Measurements from ENCODE around the gene SCAND1.

The SCAND1 gene

DNA sequence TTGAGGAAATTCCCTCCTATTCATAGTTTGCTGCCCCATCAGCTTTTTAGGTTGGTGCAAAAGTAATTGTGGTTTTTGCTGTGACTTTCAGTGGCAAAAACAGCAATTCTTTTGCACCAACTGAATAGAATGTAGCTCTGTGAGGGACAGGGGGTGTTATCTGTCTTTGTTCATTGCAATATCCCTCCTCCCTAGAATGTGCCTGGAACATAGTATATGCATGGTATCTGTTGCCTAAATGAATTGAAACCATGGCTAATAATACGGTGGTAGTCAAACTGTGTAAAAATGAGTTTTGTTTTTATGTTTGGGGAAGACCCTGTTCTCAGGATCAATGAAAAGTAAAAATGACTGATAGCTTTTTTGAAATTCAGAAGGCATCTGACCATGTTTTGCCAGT, 45.1 kb downstream of the SCAND1 start:
- Mint-ChIP-seq H3K27me3 (no peaks in the 10 kb centered on the region), H3K4me3 (no peak overlapping the region), H3K27ac (no peak overlapping the region), H3K4me1 (peaks cover 16% of the 10 kb centered on the region), H3K36me3 (peaks cover 41% of the 10 kb centered on the region), H3K9me3 (no peaks in the 10 kb centered on the region)
- DNase-seq: no peak
- CTCF ChIA-PET: no interaction called here

DNA sequence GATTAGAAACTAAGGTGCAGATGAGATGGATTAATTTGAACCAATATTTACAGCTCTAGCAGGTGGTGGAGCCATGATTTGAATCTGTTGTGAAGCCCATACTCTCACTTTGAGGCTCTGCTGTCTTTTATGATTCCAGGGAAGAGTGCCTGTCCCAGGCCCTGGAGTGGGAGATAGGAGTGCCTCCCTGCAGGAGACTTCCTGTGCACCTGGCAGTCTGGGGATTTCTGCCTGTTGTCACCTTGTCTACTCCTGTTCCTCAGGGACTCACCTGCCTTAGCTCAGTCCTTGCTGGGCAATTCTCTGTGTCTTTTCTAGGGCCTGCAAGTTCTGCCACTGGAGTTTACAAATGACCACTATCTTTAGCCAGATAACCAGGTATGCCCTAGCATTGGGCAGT, 46.3 kb downstream of the SCAND1 start:
- CTCF ChIA-PET: no interaction called here
- Mint-ChIP-seq H3K9me3 (no peaks in the 10 kb centered on the region), H3K4me3 (no peak overlapping the region), H3K27me3 (no peaks in the 10 kb centered on the region), H3K36me3 (peaks cover 35% of the 10 kb centered on the region), H3K4me1 (peaks cover 16% of the 10 kb centered on the region), H3K27ac (no peak overlapping the region)
- DNase-seq: no peak

GRCh38 chr20:35907017-35907701, 47.1 kb downstream of the SCAND1 start:
- peaks cover 16% of the 10 kb centered on the region for H3K4me1 Mint-ChIP-seq
- no peak overlapping the region for H3K4me3 Mint-ChIP-seq
- peaks cover 32% of the 10 kb centered on the region for H3K36me3 Mint-ChIP-seq
- no peak overlapping the region for H3K27ac Mint-ChIP-seq
- H3K9me3 Mint-ChIP-seq: no peaks in the 10 kb centered on the region
- no peaks in the 10 kb centered on the region for H3K27me3 Mint-ChIP-seq
- CTCF ChIA-PET: no interaction called here
- no peak for DNase-seq

- no peak overlapping the region for H3K27ac Mint-ChIP-seq
Measured at GRCh38 chr20:35904982-35905663, 49.2 kb downstream of the SCAND1 start.

GRCh38 chr20:35903843-35904242, 50.5 kb downstream of the SCAND1 start:
- H3K27me3 Mint-ChIP-seq: no peaks in the 10 kb centered on the region
- no peak overlapping the region for H3K27ac Mint-ChIP-seq
- peaks cover 16% of the 10 kb centered on the region for H3K4me1 Mint-ChIP-seq
- no peak for DNase-seq
- H3K36me3 Mint-ChIP-seq: peaks cover 35% of the 10 kb centered on the region
- CTCF ChIA-PET: no interaction called here
- H3K9me3 Mint-ChIP-seq: no peaks in the 10 kb centered on the region
- H3K4me3 Mint-ChIP-seq: no peak overlapping the region

More at GRCh38 chr20:35904982-35905663, 49.2 kb downstream of the SCAND1 start:
- no peak overlapping the region for H3K4me3 Mint-ChIP-seq
- CTCF ChIA-PET: interaction anchor here (0.5 kb wide), 1 partner anchor 12 kb away, joined by 4 read pairs; no protein-coding TSS in a partner anchor
- no peaks in the 10 kb centered on the region for H3K27me3 Mint-ChIP-seq
- H3K9me3 Mint-ChIP-seq: no peaks in the 10 kb centered on the region
- H3K4me1 Mint-ChIP-seq: peaks cover 16% of the 10 kb centered on the region
- peaks cover 31% of the 10 kb centered on the region for H3K36me3 Mint-ChIP-seq
- no peak for DNase-seq

Data from activated naive CD4-positive, alpha-beta T cell treated with anti-CD3 and anti-CD28 coated beads, Interleukin-2, amount 10 ng/mL, durations not matched to agents 7 days and 5 days (primary cell).